GM12878 (cell line): ENCODE results near the gene ATP1B2. TPM values are rescaled to one million over a fixed set of nuclear protein-coding genes. Genes with fewer than 3 reads are reported as not detected.

Source experiments
- ATAC-seq: fragments of 200-7000 bp; cut with Tn5 transposase; 3 replicates; pipeline ENCODE4 v1.9.1; 2020; ENCODE audit warnings: mild to moderate bottlenecking, moderate library complexity
- BruUV-seq: library from RNA; stranded (reverse); fragments of 400-500 nt; replicated peaks from 2 replicates; lab custom pipeline; 2021; lab: Mats Ljungman, UMichigan
- CTCF ChIA-PET: fragments of 300-600 bp; sonication (Branson Sonifier 250); formaldehyde crosslinking; extraction: SDS; loops from one replicate; lab custom pipeline; 2021; ENCODE audit warnings: inconsistent platforms; lab: Yijun Ruan, JAX
- POLR2A ChIA-PET: fragments of 350-600 bp; formaldehyde crosslinking; extraction: SDS; loops from one replicate; lab custom pipeline; 2021; ENCODE audit warnings: inconsistent platforms; lab: Charles Lee
- RAD21 ChIA-PET: fragments of 300-600 bp; sonication (Branson Sonifier 250); formaldehyde crosslinking; loops from one replicate; lab custom pipeline; 2023; ENCODE audit warnings: antibody characterized with exemption; ENCODE audit not compliant: unreplicated experiment; lab: Charles Lee
- SMC1A ChIA-PET: fragments of 300-600 bp; sonication (Branson Sonifier 250); formaldehyde crosslinking; loops from one replicate; lab custom pipeline; 2023; ENCODE audit not compliant: unreplicated experiment, uncharacterized antibody; lab: Charles Lee
- DNase-seq: peaks from one replicate; pipeline ENCODE4 v3.0.0-alpha.2; 2011; ENCODE audit warnings: low read depth, low spot score
- FAIRE-seq: peaks from 3 replicates; lab custom pipeline; 2011; peaks lifted over from hg19 to GRCh38; lab: Jason Lieb, UNC
- H2AFZ ChIP-seq: 2 replicates; pipeline ENCODE4 v1.6.0; 2011; ENCODE audit warnings: low read depth, low read length, control low read depth; ENCODE audit not compliant: control insufficient read depth
- H3K27ac ChIP-seq: 2 replicates; pipeline ENCODE4 v1.5.1; 2011; ENCODE audit warnings: control low read depth; ENCODE audit not compliant: control insufficient read depth, insufficient read depth
- H3K27me3 ChIP-seq, 2 experiments: replicated peaks in 1 of 2; 2 replicates each; pipeline versions ENCODE4 v1.6.0 to v1.6.1; 2011; ENCODE audit warnings: low read length in 1 of 2; ENCODE audit not compliant: control insufficient read depth in 2 of 2, insufficient read depth in 2 of 2
- H3K36me3 ChIP-seq, 2 experiments: 2 replicates each; pipeline ENCODE4 v1.5.1; 2011; ENCODE audit warnings: low read length in 1 of 2; ENCODE audit not compliant: control insufficient read depth in 2 of 2, insufficient read depth in 2 of 2
- H3K4me1 ChIP-seq: 2 replicates; pipeline ENCODE4 v1.6.1; 2011; ENCODE audit warnings: mild to moderate bottlenecking, low read length, moderate library complexity, mixed read lengths; ENCODE audit not compliant: control insufficient read depth, insufficient read depth
- H3K4me2 ChIP-seq: 2 replicates; pipeline ENCODE4 v1.6.0; 2011; ENCODE audit warnings: control low read depth; ENCODE audit not compliant: control insufficient read depth, insufficient read depth
- H3K4me3 ChIP-seq: fragments of 200-600 bp; sonication (generic); 2 replicates; pipeline ENCODE4 v1.5.1; 2016
- H3K79me2 ChIP-seq: 2 replicates; pipeline ENCODE4 v1.6.0; 2011; ENCODE audit warnings: low read length; ENCODE audit not compliant: control insufficient read depth, insufficient read depth
- H3K9ac ChIP-seq: 2 replicates; pipeline ENCODE4 v1.8.0; 2011; ENCODE audit warnings: low read length, control low read depth, mixed read lengths; ENCODE audit not compliant: control insufficient read depth, insufficient read depth
- H3K9me3 ChIP-seq: replicated peaks from 3 replicates; pipeline ENCODE4 v1.5.1; 2011; ENCODE audit warnings: mild to moderate bottlenecking, low read length; ENCODE audit not compliant: control insufficient read depth, insufficient read depth
- H4K20me1 ChIP-seq: 2 replicates; pipeline ENCODE4 v1.6.0; 2011; ENCODE audit not compliant: control insufficient read depth, insufficient read depth
- BHLHE40 ChIP-seq, 2 experiments: fragments of 450-650 bp in 1 of 2; IDR thresholded peaks; 2 replicates each; pipeline ENCODE4 v1.6.1; 2011 to 2017; ENCODE audit warnings: low read depth in 2 of 2, borderline replicate concordance in 1 of 2, improper control_type of control experiment in 1 of 2, low read length in 1 of 2, mild to moderate bottlenecking in 1 of 2
- CBX5 ChIP-seq: sonication (generic); IDR thresholded peaks from 2 replicates; pipeline ENCODE4 v1.6.1; 2016; ENCODE audit warnings: low read depth, moderate library complexity, mild to moderate bottlenecking, inconsistent platforms
- CHD4 ChIP-seq: fragments of 200-600 bp; sonication (generic); IDR thresholded peaks from 2 replicates; pipeline ENCODE4 v1.6.1; 2016; ENCODE audit warnings: mild to moderate bottlenecking
- GABPA ChIP-seq: IDR thresholded peaks from 2 replicates; pipeline ENCODE4 v1.6.1; 2014; ENCODE audit warnings: antibody characterized with exemption, low read depth, mild to moderate bottlenecking, inconsistent platforms
- KLF5 ChIP-seq: fragments of 450-650 bp; IDR thresholded peaks from 2 replicates; pipeline ENCODE4 v1.6.1; 2014; ENCODE audit warnings: mild to moderate bottlenecking; ENCODE audit not compliant: partially characterized antibody
- MEF2B ChIP-seq: fragments of 450-650 bp; IDR thresholded peaks from 2 replicates; pipeline ENCODE4 v1.6.1; 2018; ENCODE audit warnings: mild to moderate bottlenecking, moderate library complexity; ENCODE audit not compliant: partially characterized antibody, poor library complexity, severe bottlenecking
- MYB ChIP-seq: fragments of 150-350 bp; IDR thresholded peaks from 2 replicates; pipeline ENCODE4 v1.6.1; 2014; ENCODE audit warnings: mild to moderate bottlenecking, low read depth, low read length, borderline replicate concordance
- NKRF ChIP-seq: fragments of 450-650 bp; conservative IDR thresholded peaks from 2 replicates; pipeline ENCODE4 v1.6.1; 2017; ENCODE audit warnings: mild to moderate bottlenecking, moderate library complexity
- NR2C1 ChIP-seq: fragments of 450-650 bp; IDR thresholded peaks from 2 replicates; pipeline ENCODE4 v1.6.1; 2017; ENCODE audit warnings: antibody characterized with exemption, mild to moderate bottlenecking, moderate library complexity
- SIN3A ChIP-seq: IDR thresholded peaks from 2 replicates; pipeline ENCODE4 v1.6.1; 2012; ENCODE audit warnings: low read depth, low read length, improper control_type of control experiment
- SIX5 ChIP-seq: IDR thresholded peaks from 2 replicates; pipeline ENCODE4 v1.6.1; 2011; ENCODE audit warnings: mild to moderate bottlenecking, low read depth, low read length, moderate library complexity; ENCODE audit not compliant: severe bottlenecking
- SMARCA5 ChIP-seq: fragments of 450-650 bp; IDR thresholded peaks from 2 replicates; pipeline ENCODE4 v1.6.1; 2017; ENCODE audit warnings: mild to moderate bottlenecking
- STAT3 ChIP-seq: IDR thresholded peaks from 2 replicates; pipeline ENCODE4 v1.6.1; 2011; ENCODE audit warnings: low read depth, low read length, improper control_type of control experiment
- ZBTB11 ChIP-seq: fragments of 450-650 bp; formaldehyde crosslinking; IDR thresholded peaks from 2 replicates; pipeline ENCODE4 v1.5.0; 2022; ENCODE audit warnings: mild to moderate bottlenecking, missing genetic modification characterization
- ZNF24 ChIP-seq: fragments of 450-650 bp; IDR thresholded peaks from 2 replicates; pipeline ENCODE4 v1.6.1; 2017; ENCODE audit warnings: antibody characterized with exemption, mild to moderate bottlenecking
- ZNF687 ChIP-seq: fragments of 450-650 bp; IDR thresholded peaks from 2 replicates; pipeline ENCODE4 v1.6.1; 2017; ENCODE audit warnings: mild to moderate bottlenecking, moderate library complexity
- WGBS: methylation state at CpG from one replicate; pipeline ENCODE4 v1.1.6; 2016; ENCODE audit warnings: low lambda C conversion rate; ENCODE audit not compliant: insufficient replicate concordance, insufficient coverage; ENCODE audit errors: missing lambda C conversion rate; 5-methylcytosine and 5-hydroxymethylcytosine counted together
- in situ Hi-C: fragments of 300-500 bp; cut with MboI; formaldehyde crosslinking; loops from 9 replicates; pipeline ENCODE4 v1.14.3; 2018; ENCODE audit warnings: mixed read lengths
- intact Hi-C: fragments of 100-400 bp; cut with micrococcal nuclease; formaldehyde crosslinking; loops from one replicate; pipeline ENCODE4 v1.14.2; 2022; ENCODE audit not compliant: unreplicated experiment
- polyA plus RNA-seq, 11 experiments: library from polyadenylated mRNA; depleted of rRNA in 4 of 11; unstranded in 6 of 11; stranded (reverse) in 5 of 11; fragments of >200 nt; fragmentation: Nextera tagmentation in 4 of 11; fragmentation: Illumina TruSeq in 1 of 11; extraction: Ambion mirVana in 4 of 11; extraction: Trizol in 1 of 11; gene quantifications; 1 replicate in 1 of 11; 2 replicates in 10 of 11; pipeline versions ENCODE4 v1.2.1 to v1.2.3, GENCODE V29; 2011 to 2016; ENCODE audit warnings: inconsistent platforms in 2 of 11, missing spikeins in 2 of 11, low read depth in 1 of 11
- total RNA-seq, 4 experiments: library from RNA; depleted of rRNA in 3 of 4; stranded (reverse); fragments of >200 nt in 3 of 4; fragmentation: Illumina TruSeq in 1 of 4; extraction: Trizol in 1 of 4; gene quantifications; 2 replicates each; pipeline versions ENCODE4 v1.2.1 to v1.2.3, GENCODE V29; 2013 to 2021

The ATP1B2 gene
- total and polyA plus RNA-seq, 10 of the 15 experiments (the other 5 are each of a cell fraction or from before 2014, with no cell fraction given) = 0.03 to 0.29 (median 0.15) TPM; not detected in 3

GRCh38 chr17:7636163-7636562 lies 14.6 kb upstream of the ATP1B2 start:
- POLR2A ChIA-PET = interaction anchor here (0.6 kb wide), 1 partner anchor 51 kb away, joined by 4 read pairs; the partner anchor contains the start of gene TP53
- CTCF ChIA-PET = interaction anchor here (8.2 kb wide), 1 partner anchor 52 kb away, joined by 128 read pairs; the partner anchor contains the start of genes TP53 and WRAP53
- intact Hi-C loops (no loop called here), in situ Hi-C loops (no loop called here)
- SMC1A ChIA-PET = interaction anchor here (0.9 to 1.5 kb wide), 2 partner anchors 9 to 54 kb away, joined by 3 to 4 read pairs; partner anchors contain the start of gene SAT2
- FAIRE-seq (no peak), DNase-seq (no peak), ATAC-seq (no peak)
- Histone ChIP-seq H3K27ac (no peak overlapping the region), H3K36me3 (no peaks in the 10 kb centered on the region), H3K4me1 (no peaks in the 10 kb centered on the region), H3K4me2 (no peak overlapping the region), H3K9me3 (no peaks in the 10 kb centered on the region), H3K9ac (no peak overlapping the region), H4K20me1 (no peaks in the 10 kb centered on the region), H3K4me3 (no peak overlapping the region), H3K79me2 (no peaks in the 10 kb centered on the region), H3K27me3 (no peaks in the 10 kb centered on the region), H2AFZ (no peak overlapping the region)
- BruUV-seq = no TSS peak
- RAD21 ChIA-PET = no interaction called here
- WGBS = 10% methylated on average over 5 of the region's 5 CpGs
- TF ChIP-seq SMARCA5 = no peak
- no peak for TF ChIP-seq SIN3A
- TF ChIP-seq CHD4 = no peak
- no peak for TF ChIP-seq NR2C1
- TF ChIP-seq CBX5 = no peak
- TF ChIP-seq GABPA = no peak
- no peak for TF ChIP-seq MEF2B
- no peak for TF ChIP-seq ZBTB11 (CRISPR knock-in tag)
- TF ChIP-seq MYB = no peak
- no peak for TF ChIP-seq STAT3
- no peak for TF ChIP-seq ZNF687
- no peak for TF ChIP-seq ZNF24
- TF ChIP-seq BHLHE40 (IDR thresholded peaks at IDR 0.05; ENCODE audit: borderline replicate concordance in 1 of 2, low read depth in 2 of 2, low read length in 1 of 2) = no peak
- no peak for TF ChIP-seq SIX5
- TF ChIP-seq NKRF = no peak
- TF ChIP-seq KLF5 = no peak
